Breast epithelium (tissue), 3 donors: Measurements from ENCODE around the gene EHD4.

Source experiments
- CTCF ChIP-seq, 3 donors: fragments of 450-650 bp; IDR thresholded peaks; one replicate each; pipeline ENCODE4 v1.5.1; 2016 to 2017; ENCODE audit warnings: antibody characterized with exemption in 3 of 3, mild to moderate bottlenecking in 3 of 3, moderate library complexity in 3 of 3
- POLR2AphosphoS5 ChIP-seq, 3 donors: sonication (generic); formaldehyde crosslinking; IDR thresholded peaks; one replicate each; pipeline ENCODE4 v1.6.1; 2017; ENCODE audit warnings: antibody characterized with exemption in 3 of 3

GRCh38 chr15:41848631-41849030 lies 123.7 kb downstream of the EHD4 start:
- TF ChIP-seq CTCF (IDR thresholded peaks at IDR 0.05) (no peak), POLR2AphosphoS5 (IDR thresholded peaks at IDR 0.05) (no peak)
